Natural killer cell (primary cell): Measurements from ENCODE around the gene RNF169. TPM values are rescaled to one million over a fixed set of nuclear protein-coding genes. Genes with fewer than 3 reads are reported as not detected.

ENCODE experiments used
- ATAC-seq, 3 donors: fragments of 150-1000 bp in 2 of 3; fragments of 200-7000 bp in 1 of 3; cut with Tn5 transposase; 1 replicate in 1 of 3; 2 replicates in 2 of 3; pipeline ENCODE4 v1.10.0; 2021; ENCODE audit warnings: mild to moderate bottlenecking in 2 of 3, moderate library complexity in 2 of 3
- DNase-seq, 2 donors: peaks; one replicate each; pipeline versions ENCODE4 v3.0.0 to v3.0.0-alpha.2; 2013 to 2021; ENCODE audit warnings: mixed read lengths in 1 of 2
- H3K27ac ChIP-seq: one replicate; pipeline ENCODE4 v1.5.1; 2013; ENCODE audit warnings: mild to moderate bottlenecking, low read length
- H3K27me3 ChIP-seq: one replicate; pipeline ENCODE4 v1.6.1; 2013; ENCODE audit warnings: low read length; ENCODE audit not compliant: control insufficient read depth, insufficient read depth
- H3K36me3 ChIP-seq: one replicate; pipeline ENCODE4 v1.6.1; 2013; ENCODE audit warnings: low read length; ENCODE audit not compliant: control insufficient read depth, insufficient read depth
- H3K4me1 ChIP-seq: one replicate; pipeline ENCODE4 v1.6.1; 2013; ENCODE audit warnings: low read length; ENCODE audit not compliant: control insufficient read depth, insufficient read depth
- H3K4me3 ChIP-seq: one replicate; pipeline ENCODE4 v1.5.1; 2013; ENCODE audit warnings: low read length
- H3K9me3 ChIP-seq: one replicate; pipeline ENCODE4 v1.6.1; 2013; ENCODE audit warnings: low read length; ENCODE audit not compliant: control insufficient read depth, insufficient read depth
- H3K27ac Mint-ChIP-seq, 2 donors: one replicate each; pipeline ENCODE4 v1.8.0; 2022; ENCODE audit warnings: mild to moderate bottlenecking in 2 of 2, mixed read lengths in 2 of 2, moderate library complexity in 1 of 2
- H3K27me3 Mint-ChIP-seq, 2 donors: one replicate each; pipeline ENCODE4 v1.8.0; 2022; ENCODE audit warnings: low read depth in 2 of 2, mixed read lengths in 2 of 2
- H3K36me3 Mint-ChIP-seq: one replicate; pipeline ENCODE4 v1.8.0; 2022; ENCODE audit warnings: mixed read lengths
- H3K4me1 Mint-ChIP-seq, 2 donors: one replicate each; pipeline ENCODE4 v1.8.0; 2022; ENCODE audit warnings: mixed read lengths in 2 of 2
- H3K4me3 Mint-ChIP-seq: one replicate; pipeline ENCODE4 v1.8.0; 2022; ENCODE audit warnings: mild to moderate bottlenecking, moderate library complexity, mixed read lengths
- H3K9me3 Mint-ChIP-seq, 2 donors: one replicate each; pipeline ENCODE4 v1.8.0; 2022; ENCODE audit warnings: mixed read lengths in 2 of 2
- WGBS: methylation state at CpG from one replicate; pipeline ENCODE4 v1.1.7; 2013; ENCODE audit warnings: missing lambda C conversion rate; ENCODE audit not compliant: insufficient coverage; 5-methylcytosine and 5-hydroxymethylcytosine counted together
- intact Hi-C: fragments of 100-400 bp; cut with micrococcal nuclease; formaldehyde crosslinking; loops from one replicate; pipeline ENCODE4 v1.14.2; 2022
- total RNA-seq, 4 donors: library from RNA; stranded (reverse); fragments of 120-200 nt in 1 of 4; gene quantifications; one replicate each; pipeline versions ENCODE4 v1.2.3 to v1.2.4, GENCODE V29; 2013 to 2022
- TF ChIP-seq, protein P1 (sequence below): fragments of 200-600 bp; IDR thresholded peaks from one replicate; pipeline ENCODE4 v1.8.0; 2022; ENCODE audit warnings: antibody characterized with exemption

Gene RNF169
- total RNA-seq, 3 donors from 2014 or later (not counting 1 experiment from before 2014, with no cell fraction given), result 29.1 to 39.8 (median 37.9) TPM

DNA sequence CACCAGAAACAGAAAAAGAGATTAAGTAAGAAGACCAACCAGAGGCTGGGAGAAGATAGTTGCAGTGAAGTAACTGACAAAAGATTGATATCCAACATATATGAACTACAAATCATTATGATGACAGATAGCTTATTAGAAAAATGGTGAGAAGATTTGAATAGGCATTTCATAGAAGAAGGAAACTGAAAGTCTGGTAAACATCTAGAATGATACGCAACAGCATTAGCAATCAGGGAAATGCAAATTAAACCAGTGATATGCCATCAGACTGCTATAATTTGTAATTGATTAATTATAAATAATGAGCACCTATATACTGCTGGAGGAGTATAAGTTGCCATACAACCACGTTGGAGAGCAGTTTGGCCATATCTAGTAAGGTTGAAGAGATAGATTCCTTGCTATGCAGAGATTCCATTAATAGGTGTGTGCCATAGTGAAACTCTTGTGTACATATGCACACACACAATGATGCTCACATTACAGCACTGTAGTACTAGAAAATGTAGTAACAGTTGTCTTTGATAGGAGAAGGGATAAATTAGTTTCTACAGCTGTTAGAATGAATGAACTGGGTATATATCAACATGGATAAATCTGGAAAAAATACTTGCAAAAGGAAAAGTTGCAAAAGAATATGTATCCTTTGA is 20.5 kb downstream of the RNF169 start:
- Histone ChIP-seq H3K36me3 (no peaks in the 10 kb centered on the region), H3K27me3 (no peaks in the 10 kb centered on the region), H3K9me3 (no peaks in the 10 kb centered on the region), H3K4me1 (peaks cover 21% of the 10 kb centered on the region), H3K27ac (no peak overlapping the region), H3K4me3 (no peak overlapping the region)
- no peaks in the 10 kb centered on the region for H3K36me3 Mint-ChIP-seq
- TF ChIP-seq, protein P1, sequence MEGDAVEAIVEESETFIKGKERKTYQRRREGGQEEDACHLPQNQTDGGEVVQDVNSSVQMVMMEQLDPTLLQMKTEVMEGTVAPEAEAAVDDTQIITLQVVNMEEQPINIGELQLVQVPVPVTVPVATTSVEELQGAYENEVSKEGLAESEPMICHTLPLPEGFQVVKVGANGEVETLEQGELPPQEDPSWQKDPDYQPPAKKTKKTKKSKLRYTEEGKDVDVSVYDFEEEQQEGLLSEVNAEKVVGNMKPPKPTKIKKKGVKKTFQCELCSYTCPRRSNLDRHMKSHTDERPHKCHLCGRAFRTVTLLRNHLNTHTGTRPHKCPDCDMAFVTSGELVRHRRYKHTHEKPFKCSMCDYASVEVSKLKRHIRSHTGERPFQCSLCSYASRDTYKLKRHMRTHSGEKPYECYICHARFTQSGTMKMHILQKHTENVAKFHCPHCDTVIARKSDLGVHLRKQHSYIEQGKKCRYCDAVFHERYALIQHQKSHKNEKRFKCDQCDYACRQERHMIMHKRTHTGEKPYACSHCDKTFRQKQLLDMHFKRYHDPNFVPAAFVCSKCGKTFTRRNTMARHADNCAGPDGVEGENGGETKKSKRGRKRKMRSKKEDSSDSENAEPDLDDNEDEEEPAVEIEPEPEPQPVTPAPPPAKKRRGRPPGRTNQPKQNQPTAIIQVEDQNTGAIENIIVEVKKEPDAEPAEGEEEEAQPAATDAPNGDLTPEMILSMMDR, result no peak
- H3K27me3 Mint-ChIP-seq, result no peaks in the 10 kb centered on the region
- ATAC-seq (no peak), DNase-seq (no peak)
- intact Hi-C loops, result no loop called here
- H3K9me3 Mint-ChIP-seq, result no peaks in the 10 kb centered on the region
- H3K4me1 Mint-ChIP-seq, result peaks cover 42 to 63% of the 10 kb centered on the region in 2 donors
- H3K27ac Mint-ChIP-seq, result peak overlapping the region; percentile 27 to 83
- peak overlapping the region; percentile 43 for H3K4me3 Mint-ChIP-seq
- 56% methylated on average over 1 of the region's 2 CpGs for WGBS

DNA sequence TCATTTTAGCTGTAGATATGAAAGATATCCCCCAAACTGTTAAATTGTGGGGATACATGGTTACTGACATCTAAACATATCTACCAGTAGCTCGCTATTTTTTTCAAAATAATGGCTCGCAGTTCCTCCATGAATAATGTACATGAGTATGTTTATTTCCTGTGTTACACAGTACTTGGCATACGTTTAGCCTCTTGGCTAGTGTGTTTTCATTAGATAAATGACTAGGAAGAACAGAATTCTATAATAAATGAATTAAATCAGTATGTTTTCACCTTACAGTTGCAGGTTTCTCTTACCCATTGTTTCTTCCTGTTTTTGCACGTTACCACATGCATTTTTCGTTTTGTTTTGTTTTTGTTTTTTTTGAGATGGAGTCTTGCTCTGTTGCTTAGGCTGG is 21.8 kb downstream of the RNF169 start:
- WGBS, result no CpG with 5 or more reads among the region's 5 CpGs
- no peak for DNase-seq
- no peaks in the 10 kb centered on the region for H3K27me3 Mint-ChIP-seq

DNA sequence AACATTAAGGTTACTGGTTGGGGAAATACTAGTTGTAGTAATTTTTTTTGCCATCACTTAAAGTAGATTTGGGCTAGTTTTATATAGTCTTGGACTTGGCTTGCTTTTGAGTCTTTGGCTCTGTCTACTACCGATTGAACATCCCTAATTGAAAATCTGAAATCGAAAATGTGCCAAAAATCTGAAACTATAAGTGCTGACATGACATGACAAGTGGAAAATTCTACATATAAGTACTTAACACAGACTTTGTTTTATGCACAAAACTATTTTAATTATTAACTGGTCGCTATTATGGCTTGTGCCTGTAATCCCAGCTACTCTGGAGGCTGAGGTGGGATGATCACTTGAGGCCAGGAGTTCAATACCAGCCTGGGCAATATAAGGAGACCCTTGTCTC is 22.5 kb downstream of the RNF169 start:
- Mint-ChIP-seq H3K36me3 (no peaks in the 10 kb centered on the region), H3K4me1 (peaks cover 51 to 65% of the 10 kb centered on the region in 2 donors), H3K9me3 (no peaks in the 10 kb centered on the region), H3K27me3 (no peaks in the 10 kb centered on the region), H3K27ac (peak overlapping the region; percentile 27 to 83), H3K4me3 (no peak overlapping the region)
- H3K9me3 ChIP-seq, result no peaks in the 10 kb centered on the region
- peaks cover 21% of the 10 kb centered on the region for H3K4me1 ChIP-seq
- H3K36me3 ChIP-seq, result no peaks in the 10 kb centered on the region
- H3K4me3 ChIP-seq, result no peak overlapping the region
- no peak for ATAC-seq
- TF ChIP-seq, protein P1, result no peak
- peak overlapping the region; percentile 31 for H3K27ac ChIP-seq
- no peak for DNase-seq
- intact Hi-C loops, result no loop called here
- 100% methylated on average over 3 of the region's 3 CpGs for WGBS
- no peaks in the 10 kb centered on the region for H3K27me3 ChIP-seq

More for the DNA sequence above, 21.8 kb downstream of the RNF169 start:
- TF ChIP-seq, protein P1, result no peak
- Histone ChIP-seq H3K36me3 (no peaks in the 10 kb centered on the region), H3K27ac (peak overlapping the region; percentile 31), H3K9me3 (no peaks in the 10 kb centered on the region), H3K4me3 (no peak overlapping the region), H3K27me3 (no peaks in the 10 kb centered on the region), H3K4me1 (peaks cover 21% of the 10 kb centered on the region)
- peak overlapping the region; percentile 27 to 83 for H3K27ac Mint-ChIP-seq
- H3K4me3 Mint-ChIP-seq, result peak overlapping the region; percentile 43
- intact Hi-C loops, result no loop called here
- H3K36me3 Mint-ChIP-seq, result no peaks in the 10 kb centered on the region
- H3K4me1 Mint-ChIP-seq, result peaks cover 48 to 66% of the 10 kb centered on the region in 2 donors
- H3K9me3 Mint-ChIP-seq, result no peaks in the 10 kb centered on the region
- ATAC-seq, result peak in 2 of 3 donors; percentile 38 to 64

DNA sequence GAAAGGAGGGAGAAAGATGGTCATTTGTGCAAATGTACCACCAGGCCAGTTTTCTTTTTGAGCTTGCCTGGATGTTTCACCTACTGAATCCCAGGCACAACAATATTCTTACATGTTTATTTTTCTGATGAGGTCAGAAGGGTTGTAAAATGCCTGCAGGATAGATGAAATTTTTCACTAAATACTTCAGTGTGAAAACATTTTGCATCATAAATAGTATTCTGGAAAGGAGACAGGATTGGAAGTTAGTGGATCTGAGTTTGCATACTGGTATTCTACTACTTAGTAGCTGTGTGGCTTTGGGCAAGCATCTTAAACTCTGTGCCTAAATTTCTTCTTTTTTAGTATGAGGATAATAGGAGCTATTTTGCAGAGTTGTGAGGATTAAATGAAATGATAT is 24.8 kb downstream of the RNF169 start:
- H3K4me1 ChIP-seq, result peaks cover 17% of the 10 kb centered on the region
- no peaks in the 10 kb centered on the region for H3K27me3 ChIP-seq

More for the DNA sequence above, 24.8 kb downstream of the RNF169 start:
- TF ChIP-seq, protein P1, result no peak
- no peak overlapping the region for H3K4me3 Mint-ChIP-seq
- Histone ChIP-seq H3K36me3 (no peaks in the 10 kb centered on the region), H3K9me3 (no peaks in the 10 kb centered on the region), H3K27ac (no peak overlapping the region), H3K4me3 (no peak overlapping the region)
- intact Hi-C loops, result no loop called here
- DNase-seq, result no peak
- no peaks in the 10 kb centered on the region for H3K9me3 Mint-ChIP-seq
- no peaks in the 10 kb centered on the region for H3K27me3 Mint-ChIP-seq
- no peaks in the 10 kb centered on the region for H3K36me3 Mint-ChIP-seq
- peaks cover 50 to 66% of the 10 kb centered on the region in 2 donors for H3K4me1 Mint-ChIP-seq
- no peak overlapping the region for H3K27ac Mint-ChIP-seq
- ATAC-seq, result no peak
